ENCODE data around the gene PTGFRN.
"Not testable (repeated sequence)": the region's sequence is repeated elsewhere in the genome, so short reads cannot be mapped to it uniquely, and the experiment has no call there.

Gene PTGFRN

GRCh38 chr1:116909512-116910378, at the start of gene PTGFRN:
PTGFRN (plus strand) TSS chr1:116909916; CDS start chr1:116910204, 288 bp downstream.
- TF ChIP-seq, protein P1, sequence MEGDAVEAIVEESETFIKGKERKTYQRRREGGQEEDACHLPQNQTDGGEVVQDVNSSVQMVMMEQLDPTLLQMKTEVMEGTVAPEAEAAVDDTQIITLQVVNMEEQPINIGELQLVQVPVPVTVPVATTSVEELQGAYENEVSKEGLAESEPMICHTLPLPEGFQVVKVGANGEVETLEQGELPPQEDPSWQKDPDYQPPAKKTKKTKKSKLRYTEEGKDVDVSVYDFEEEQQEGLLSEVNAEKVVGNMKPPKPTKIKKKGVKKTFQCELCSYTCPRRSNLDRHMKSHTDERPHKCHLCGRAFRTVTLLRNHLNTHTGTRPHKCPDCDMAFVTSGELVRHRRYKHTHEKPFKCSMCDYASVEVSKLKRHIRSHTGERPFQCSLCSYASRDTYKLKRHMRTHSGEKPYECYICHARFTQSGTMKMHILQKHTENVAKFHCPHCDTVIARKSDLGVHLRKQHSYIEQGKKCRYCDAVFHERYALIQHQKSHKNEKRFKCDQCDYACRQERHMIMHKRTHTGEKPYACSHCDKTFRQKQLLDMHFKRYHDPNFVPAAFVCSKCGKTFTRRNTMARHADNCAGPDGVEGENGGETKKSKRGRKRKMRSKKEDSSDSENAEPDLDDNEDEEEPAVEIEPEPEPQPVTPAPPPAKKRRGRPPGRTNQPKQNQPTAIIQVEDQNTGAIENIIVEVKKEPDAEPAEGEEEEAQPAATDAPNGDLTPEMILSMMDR (IDR thresholded peaks at IDR 0.05; ENCODE audit: insufficient read depth, low read length, missing control alignments) = no peak
- no peak for DNase-seq (ENCODE audit: low read depth, low spot score)
- ChIA-PET POLR2A (no interaction called here), CTCF (interaction anchor here (1.0 to 1.3 kb wide), 2 partner anchors 33 to 172 kb away, joined by 3 read pairs; no protein-coding TSS in a partner anchor)
- peak within 1 kb of the TSS; percentile 67 for H3K4me3 ChIP-seq (ENCODE audit: low read depth, low read length)

- H3K4me3 ChIP-seq (ENCODE audit: low read depth, low read length); POLR2A ChIA-PET; CTCF ChIA-PET; DNase-seq (ENCODE audit: low read depth, low spot score): not testable (repeated sequence)
Measured at GRCh38 chr1:116860167-116860566, 49.5 kb upstream of the PTGFRN start.

DNA sequence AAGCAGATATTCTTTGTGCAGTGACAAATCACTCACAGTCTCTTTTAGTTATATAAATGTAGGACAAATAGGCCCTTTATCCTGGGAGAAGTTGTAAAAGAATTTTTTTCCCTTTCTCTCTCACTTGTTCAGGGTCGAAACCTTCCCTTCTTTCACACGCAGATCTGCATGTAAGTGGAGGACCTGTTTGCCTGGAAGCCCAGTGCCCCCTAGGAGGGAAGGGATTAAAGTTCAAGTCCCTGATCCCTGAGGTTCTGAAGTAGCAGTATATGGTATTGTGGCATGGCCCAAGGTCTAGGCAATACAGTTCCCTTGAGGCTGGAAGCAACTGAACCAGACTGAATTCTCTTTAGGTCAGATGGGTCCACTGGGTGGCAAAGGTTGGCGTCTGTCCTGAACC, 48.6 kb upstream of the PTGFRN start:
- TF ChIP-seq, protein P1 (IDR thresholded peaks at IDR 0.05; ENCODE audit: insufficient read depth, low read length, missing control alignments) = no peak
- POLR2A ChIA-PET = no interaction called here
- H3K4me3 ChIP-seq (ENCODE audit: low read depth, low read length) = no peak overlapping the region
- CTCF ChIA-PET = no interaction called here
- no peak for DNase-seq (ENCODE audit: low read depth, low spot score)

DNA sequence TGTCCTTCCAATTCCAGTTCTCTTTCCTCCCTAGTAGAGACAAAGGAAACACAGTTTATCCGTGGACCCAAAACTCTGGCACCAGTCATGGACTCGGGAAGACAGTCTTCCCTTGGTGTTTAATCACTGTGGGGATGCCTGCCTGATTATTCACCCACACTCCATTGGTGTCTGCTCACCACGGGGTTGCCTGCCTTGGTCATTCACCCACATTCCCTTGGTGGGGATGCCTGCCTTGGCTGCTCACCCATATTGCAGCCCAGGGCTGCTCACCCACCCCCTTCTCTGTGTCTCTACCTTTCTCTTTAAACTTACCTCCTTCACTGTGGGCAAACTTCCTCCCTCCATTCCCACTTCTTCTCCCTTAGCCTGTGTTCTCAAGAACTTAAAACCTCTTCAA, 46.7 kb upstream of the PTGFRN start:
- DNase-seq (ENCODE audit: low read depth, low spot score); H3K4me3 ChIP-seq (ENCODE audit: low read depth, low read length); CTCF ChIA-PET; POLR2A ChIA-PET: not testable (repeated sequence)

- CTCF ChIA-PET; POLR2A ChIA-PET; H3K4me3 ChIP-seq (ENCODE audit: low read depth, low read length); DNase-seq (ENCODE audit: low read depth, low spot score): not testable (repeated sequence)
Measured at GRCh38 chr1:116866478-116866877, 43.2 kb upstream of the PTGFRN start.

DNA sequence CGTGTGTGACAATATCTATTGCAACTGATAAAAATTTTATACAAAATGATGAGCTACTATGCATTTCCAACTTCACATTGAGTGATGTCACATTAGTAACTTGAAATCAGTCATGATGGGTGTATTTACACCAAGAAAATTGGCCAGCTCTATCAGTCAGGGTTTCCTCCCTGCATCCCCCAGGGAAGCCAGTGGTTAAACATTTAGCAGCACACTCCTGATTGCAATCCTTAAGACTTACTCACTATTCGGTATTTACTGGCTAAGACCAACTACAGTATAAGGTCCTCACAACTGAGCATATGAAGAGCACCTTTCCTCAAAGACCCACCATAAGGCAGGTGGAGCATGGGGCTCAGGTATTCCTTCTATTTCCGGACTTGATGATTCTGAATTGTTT, 41.3 kb upstream of the PTGFRN start:
- ChIA-PET POLR2A (no interaction called here), CTCF (no interaction called here)
- no peak overlapping the region for H3K4me3 ChIP-seq (ENCODE audit: low read depth, low read length)
- no peak for DNase-seq (ENCODE audit: low read depth, low spot score)
- TF ChIP-seq, protein P1 (IDR thresholded peaks at IDR 0.05; ENCODE audit: insufficient read depth, low read length, missing control alignments) = no peak

GRCh38 chr1:116869611-116870010, 40.1 kb upstream of the PTGFRN start:
- no peak overlapping the region for H3K4me3 ChIP-seq (ENCODE audit: low read depth, low read length)
- POLR2A ChIA-PET = no interaction called here
- TF ChIP-seq, protein P1 (IDR thresholded peaks at IDR 0.05; ENCODE audit: insufficient read depth, low read length, missing control alignments) = no peak
- CTCF ChIA-PET = interaction anchor here (0.7 kb wide), 1 partner anchor 14 kb away, joined by 3 read pairs; no protein-coding TSS in a partner anchor
- no peak for DNase-seq (ENCODE audit: low read depth, low spot score)

- ChIA-PET POLR2A (no interaction called here), CTCF (interaction anchor here (0.7 kb wide), 1 partner anchor 15 kb away, joined by 3 read pairs; no protein-coding TSS in a partner anchor)
- no peak for DNase-seq (ENCODE audit: low read depth, low spot score)
- H3K4me3 ChIP-seq (ENCODE audit: low read depth, low read length) = no peak overlapping the region
- TF ChIP-seq, protein P1 (IDR thresholded peaks at IDR 0.05; ENCODE audit: insufficient read depth, low read length, missing control alignments) = no peak
Measured at GRCh38 chr1:116870300-116870699, 39.4 kb upstream of the PTGFRN start.

Data from AG04449 (cell line).